Dermis lymphatic vessel endothelial cell (primary cell): ENCODE data around the gene IL22RA2. TPM values are rescaled to one million over a fixed set of nuclear protein-coding genes. Genes with fewer than 3 reads are reported as not detected.

Experiments
- total RNA-seq: library from RNA; depleted of rRNA; stranded (reverse); fragments of >200 nt; gene quantifications from 2 replicates; pipeline ENCODE4 v1.2.1, GENCODE V29; 2014

IL22RA2 gene
- not detected in 2 replicates for total RNA-seq

GRCh38 chr6:137173501-137173900, at the start of gene IL22RA2:
Gene IL22RA2, minus strand, starts transcription at chr6:137173644. Its CDS starts 11,895 bp downstream, at chr6:137161749.

GRCh38 chr6:137218917-137219663, 45.6 kb upstream of the IL22RA2 start, which contains the start of gene IFNGR1:
Gene IFNGR1, minus strand, starts transcription at chr6:137219385. Its CDS starts 58 bp downstream, at chr6:137219327.

Other genes with a start within 250 kb of the IL22RA2 start
- gene IL20RA, start 128.7 kb downstream of the IL22RA2 start, total RNA-seq = 0.22 and 0.26 TPM in 2 replicates
- 95.1 and 109 TPM in 2 replicates for gene IFNGR1, start 45.7 kb upstream of the IL22RA2 start, total RNA-seq